Inflammatory macrophage treated with lipopolysaccharide for 1 hour (primary cell): ENCODE data around the gene LIMS1.
"Not testable (repeated sequence)": the region's sequence is repeated elsewhere in the genome, so short reads cannot be mapped to it uniquely, and the experiment has no call there.

ENCODE experiments used
- DNase-seq, 2 donors: peaks; one replicate each; pipeline ENCODE4 v3.0.0-alpha.2; 2020 to 2022

Gene LIMS1

DNA sequence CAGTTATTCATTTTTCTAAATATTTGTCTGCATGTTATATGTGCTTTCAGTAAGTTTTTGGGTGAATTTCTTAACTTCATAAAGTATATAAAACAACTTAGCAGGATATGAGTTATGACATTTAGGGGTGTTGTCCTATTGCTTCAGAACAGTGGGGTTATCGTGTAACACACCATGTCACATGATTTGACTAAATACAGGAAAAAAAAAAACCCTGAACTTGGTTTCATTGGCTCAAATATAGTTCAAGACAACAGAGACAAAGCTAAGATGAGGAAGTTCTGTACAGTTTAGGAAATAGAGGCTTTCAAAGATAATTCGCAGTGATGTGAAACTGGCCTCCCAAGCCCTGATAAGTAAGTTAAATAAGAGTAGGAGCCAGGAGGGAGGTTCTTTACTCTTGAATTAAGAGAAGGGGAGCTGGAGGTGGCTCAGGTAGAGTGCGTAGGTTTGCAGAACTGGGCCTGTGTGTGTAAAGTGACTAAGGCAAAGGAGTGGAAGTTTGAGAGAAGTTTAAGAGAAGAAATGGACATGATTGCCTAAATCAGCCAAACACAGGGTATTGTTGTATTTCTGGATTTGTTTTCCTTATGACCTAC lies 53.9 kb downstream of the LIMS1 start:
- DNase-seq = peak; percentile 91 to 93

DNA sequence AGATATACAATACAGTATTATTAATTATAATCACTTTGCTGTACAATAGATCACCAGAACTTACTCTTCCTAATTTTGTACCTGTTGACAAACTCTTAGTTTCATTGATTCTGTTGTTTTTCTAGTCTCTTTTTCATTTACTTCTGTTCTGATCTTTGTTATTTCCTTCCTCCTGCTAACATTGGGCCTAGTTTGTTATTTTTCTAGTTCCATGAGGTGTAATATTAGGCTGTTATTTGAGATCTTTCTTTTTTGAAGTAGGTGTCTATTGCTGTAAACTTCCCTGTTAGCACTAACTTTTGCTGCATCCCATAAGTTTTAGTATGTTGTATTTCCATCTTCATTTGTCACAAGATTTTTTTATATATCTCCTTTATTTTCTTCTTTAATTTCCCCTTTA lies 55.1 kb downstream of the LIMS1 start:
- no peak for DNase-seq

DNA sequence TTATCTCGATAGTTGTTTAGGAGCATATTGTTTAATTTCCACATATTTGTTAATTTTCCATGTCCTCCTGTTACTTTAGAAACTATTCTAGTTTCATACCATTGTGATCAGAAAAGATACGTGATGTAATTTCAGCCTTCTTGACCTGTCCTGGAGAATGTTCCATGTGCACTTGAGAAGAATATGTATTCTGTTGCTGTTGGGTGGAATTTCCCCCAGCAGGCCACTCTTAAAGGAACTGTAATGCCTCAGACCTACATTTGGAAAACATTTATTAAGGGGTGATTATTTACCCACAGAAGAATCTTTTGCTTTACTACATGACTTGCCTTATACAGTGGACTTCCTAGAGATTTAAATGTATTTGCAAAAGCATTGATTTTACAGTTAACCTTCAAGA lies 55.5 kb downstream of the LIMS1 start:
- peak; percentile 58 to 80 for DNase-seq

DNA sequence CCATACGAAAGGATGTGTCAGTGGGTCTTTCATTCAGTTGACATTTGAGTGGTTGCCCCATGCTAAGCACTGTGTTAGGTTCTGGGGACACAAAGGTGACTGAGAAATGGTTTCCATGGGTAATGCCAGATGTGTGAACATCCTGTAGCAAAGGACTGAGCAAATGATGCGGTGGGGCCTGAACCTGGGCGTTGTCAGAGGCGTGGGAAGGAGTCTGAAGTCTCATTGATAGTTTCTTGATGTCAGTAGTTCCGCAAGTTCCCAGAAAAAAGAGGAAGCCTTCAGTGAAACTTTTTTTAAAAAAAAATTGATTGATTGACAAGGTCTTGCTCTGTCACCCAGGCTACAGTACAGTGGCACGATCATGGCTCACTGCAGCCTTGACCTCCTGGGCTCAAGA lies 56.9 kb downstream of the LIMS1 start:
- peak; percentile 81 to 91 for DNase-seq

DNA sequence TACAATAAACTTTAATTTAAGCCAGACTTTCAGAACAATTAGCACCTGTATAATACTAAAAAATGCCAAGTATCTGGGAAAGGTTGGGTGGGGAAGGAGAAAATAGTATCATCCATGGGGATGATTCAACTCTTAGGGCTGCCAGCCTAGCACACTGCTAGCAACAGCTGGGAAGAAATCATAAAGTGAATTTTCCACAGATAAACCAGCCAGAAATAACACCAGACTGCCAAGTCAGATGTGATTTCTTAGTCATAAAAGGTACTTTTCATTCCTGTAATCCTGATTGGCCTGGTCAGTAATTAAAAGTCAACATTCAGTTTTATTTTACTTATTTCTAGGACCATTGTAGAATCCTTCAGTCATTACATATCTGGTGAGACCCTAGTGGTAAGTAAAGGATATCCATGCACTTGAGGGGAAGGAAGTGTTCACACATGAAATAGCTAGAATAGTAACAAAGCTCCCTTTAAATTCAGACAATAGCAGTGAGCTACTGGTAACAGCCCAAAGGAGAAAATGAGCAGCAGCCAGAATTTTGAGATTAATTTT lies 59.4 kb downstream of the LIMS1 start:
- no peak for DNase-seq

DNA sequence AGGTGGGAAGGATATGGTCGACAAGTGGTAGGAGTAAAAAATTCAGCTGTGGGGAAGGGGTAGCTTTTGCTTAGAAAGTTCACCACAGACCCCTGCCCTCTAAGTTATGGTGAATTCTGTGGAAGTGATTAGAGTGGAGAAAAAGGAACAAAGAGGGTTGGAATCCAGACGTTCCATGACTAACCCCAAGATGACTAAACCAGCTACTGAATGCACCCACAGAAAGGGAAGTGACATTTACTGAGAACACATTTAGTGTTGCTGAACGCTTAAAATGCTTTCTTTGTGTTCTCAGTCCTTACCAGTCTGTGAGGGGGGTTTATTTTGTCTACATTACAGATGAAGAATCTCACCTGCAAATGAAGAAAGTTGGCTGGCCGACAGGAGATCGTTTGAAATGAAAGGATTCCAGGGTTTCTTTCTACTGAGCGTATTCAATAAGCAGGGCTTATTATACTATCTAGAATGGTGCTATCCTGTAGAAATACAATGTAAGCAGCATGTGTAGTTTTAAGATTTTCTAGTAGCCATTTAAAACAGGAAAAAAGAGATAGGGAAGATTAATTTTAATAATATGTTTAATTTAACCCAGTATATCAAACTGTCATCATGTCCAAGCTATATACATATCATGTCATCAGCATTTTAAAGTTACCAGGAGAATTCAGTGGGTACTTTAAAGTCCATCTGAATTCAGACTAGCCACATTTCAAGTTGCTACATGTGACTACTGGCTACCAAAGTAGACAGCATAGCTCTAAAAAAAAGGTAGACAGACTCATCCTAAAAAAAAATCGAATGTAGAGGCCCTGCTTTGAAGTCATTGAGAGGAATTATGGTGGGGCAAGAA lies 60.1 kb downstream of the LIMS1 start:
- peak; percentile 80 to 91 for DNase-seq

DNA sequence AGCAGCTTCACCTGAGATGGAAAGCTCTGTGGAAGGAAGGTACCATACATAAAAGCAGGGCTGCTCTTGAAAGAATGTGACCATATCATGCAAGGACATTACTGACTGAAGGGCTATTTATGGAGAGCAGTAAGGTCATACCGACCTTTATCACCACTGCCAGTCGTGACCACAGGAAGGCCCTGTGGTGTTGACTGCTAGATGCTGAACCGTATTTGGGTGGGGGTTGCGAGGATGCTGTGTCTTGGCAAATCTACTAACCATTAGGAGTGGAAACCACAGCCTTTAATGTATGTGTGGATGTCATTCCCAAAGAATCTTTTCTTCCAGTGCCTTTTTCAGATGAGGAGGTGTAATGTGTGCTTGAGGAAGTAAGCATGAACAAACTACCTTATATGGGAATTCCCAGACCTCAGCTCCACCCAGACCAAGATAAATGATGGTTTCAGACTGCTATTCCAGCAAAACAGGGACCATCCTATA lies 60.8 kb downstream of the LIMS1 start:
- peak in 1 of 2 donors; percentile 68 for DNase-seq

DNA sequence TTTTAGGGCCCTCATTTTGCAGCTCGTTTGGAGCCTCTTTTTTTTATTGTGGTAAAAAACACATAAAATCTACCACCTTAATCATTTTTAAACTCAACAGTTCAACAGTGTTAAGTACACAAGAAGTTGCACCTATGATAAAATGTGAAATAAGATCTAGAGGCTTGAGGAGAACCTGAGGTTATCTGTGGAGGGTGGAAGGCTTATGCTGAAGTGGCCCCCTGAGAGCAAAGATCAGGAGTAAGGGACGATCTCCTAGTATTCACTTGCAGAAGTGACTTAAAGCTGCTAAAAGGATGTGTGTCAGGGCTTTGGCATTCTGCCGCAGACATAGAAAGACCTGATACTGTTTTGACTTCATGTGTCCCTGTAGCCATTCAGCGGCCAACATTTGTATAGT lies 61.5 kb downstream of the LIMS1 start:
- not testable (repeated sequence) for DNase-seq

DNA sequence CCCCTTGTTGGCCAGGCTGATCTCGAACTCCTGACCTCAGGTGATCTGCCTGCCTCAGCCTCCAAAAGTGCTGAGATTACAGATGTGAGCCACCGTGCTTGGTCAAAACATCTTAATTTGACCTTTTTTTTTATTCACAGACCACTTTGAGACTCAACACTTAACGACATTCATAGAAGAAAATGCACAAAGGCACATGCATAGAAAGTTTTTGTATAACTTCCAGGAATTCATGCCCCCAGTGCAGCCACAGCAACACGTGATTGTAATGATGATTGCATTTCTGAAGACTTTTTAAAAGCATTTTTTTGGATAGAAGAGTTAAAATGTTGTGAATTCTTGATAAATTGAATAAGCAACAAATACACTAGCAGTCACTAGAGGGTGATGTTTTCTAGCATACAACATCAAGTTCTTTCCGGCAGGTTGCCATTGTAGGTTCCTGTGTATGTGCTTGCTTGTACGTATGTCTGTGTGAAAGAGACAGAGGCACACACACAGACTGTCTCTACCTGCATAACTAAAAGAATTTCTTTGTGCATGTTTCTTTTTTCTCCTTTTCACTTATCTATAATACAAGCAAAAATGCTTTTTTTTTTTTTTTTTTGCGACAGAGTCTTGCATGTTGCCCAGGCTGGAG lies 63.0 kb downstream of the LIMS1 start:
- not testable (repeated sequence) for DNase-seq

DNA sequence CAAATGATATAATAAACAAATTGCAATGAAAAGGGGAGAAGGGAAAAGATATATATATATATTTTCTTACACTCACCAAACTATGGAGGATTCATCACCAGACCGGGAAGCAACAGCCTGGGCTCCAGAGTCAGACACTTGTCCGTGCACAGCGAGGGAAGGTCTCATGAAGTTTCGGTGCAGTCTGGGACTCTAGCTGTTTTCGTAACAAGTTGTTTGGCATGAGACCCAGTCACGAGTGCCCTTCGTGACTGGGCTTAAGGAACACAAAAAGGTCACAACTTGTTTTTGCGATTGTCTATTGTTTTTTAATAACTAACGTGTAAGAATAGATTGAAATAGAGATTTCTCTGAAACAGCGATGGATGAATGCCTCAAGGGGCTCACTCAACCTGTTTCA lies 66.9 kb downstream of the LIMS1 start:
- not testable (repeated sequence) for DNase-seq

DNA sequence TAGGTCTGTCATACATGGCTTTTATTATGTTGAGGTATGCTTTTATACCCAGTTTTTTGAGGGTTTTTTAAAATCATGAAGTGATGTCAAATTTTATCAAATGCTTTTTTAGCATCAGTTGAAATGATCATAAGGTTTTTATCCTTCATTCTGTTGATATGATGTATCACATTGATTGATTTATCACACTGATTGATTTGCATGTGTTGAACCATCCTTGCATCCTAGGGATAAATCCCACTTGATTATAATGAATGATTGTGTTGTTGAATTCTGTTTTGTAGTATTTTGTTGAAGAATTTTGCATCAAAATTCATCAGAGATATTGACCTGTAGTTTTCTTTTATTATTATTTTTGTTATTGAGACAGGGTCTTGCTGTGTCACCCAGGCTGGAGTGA lies 68.2 kb downstream of the LIMS1 start:
- no peak for DNase-seq

DNA sequence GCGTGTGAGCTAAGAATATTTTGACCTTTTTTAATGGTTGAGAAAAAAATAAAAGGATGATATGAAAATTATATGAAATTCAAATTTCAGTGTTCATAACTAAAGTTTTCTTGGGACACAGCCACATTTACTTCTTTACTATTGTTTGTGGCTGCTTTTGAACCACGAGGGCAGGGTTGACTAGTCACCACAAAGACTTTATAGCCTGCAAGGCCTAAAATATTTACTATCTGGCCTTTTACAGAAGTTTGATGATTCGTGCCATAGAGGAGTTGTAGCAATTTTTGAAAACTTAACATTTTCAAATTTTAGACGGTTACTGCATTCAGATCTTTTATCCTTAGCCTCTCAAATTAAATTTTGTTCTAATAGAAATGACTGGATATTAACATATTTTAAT lies 69.9 kb downstream of the LIMS1 start:
- no peak for DNase-seq

DNA sequence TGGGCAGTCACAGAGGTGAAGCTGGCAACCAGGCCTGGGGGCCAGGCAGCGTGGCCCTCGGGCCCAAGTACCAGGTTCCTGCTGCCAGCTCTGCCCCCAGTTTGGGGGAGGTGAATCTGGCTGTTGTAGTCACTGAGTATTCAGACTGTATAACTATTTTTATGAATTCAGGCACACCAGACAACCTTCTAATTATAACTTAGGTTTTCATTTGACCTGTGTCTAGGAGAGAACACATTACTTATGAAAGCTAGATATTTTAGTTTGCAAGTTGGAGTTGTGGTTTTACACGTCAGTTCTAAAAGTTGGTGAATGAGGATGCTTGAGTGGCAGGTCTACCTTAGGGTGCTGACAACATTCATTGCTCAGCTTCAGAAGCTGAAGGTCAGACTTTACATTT lies 71.7 kb downstream of the LIMS1 start:
- no peak for DNase-seq

DNA sequence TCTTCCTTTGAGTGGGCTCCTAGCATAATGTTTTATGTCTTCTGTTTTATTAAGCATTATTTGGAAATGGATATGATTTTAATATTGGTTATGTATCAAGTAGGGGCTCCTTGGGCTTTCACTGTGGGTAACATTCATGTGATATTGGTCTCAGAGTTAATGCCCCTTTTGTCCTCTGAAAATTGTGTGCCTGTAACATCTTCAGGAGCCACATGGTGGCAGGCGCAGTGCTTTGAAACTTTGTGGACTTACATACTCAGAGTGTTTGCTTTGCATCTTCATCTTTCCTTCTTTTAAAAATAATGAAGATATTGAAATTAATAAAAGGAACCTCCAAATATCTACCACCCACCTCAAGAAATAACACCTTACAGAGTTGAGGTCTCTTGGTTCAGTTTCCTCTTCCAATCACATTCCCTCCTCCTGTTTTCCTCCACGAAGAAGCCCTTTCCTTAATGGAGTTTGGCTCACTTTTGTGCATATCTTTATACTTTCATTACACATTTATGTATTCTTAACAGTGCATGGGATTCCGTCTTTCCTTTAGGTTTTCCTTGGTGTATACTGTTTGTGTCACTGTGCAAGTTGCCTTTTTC lies 73.5 kb downstream of the LIMS1 start:
- peak in 1 of 2 donors; percentile 44 for DNase-seq

DNA sequence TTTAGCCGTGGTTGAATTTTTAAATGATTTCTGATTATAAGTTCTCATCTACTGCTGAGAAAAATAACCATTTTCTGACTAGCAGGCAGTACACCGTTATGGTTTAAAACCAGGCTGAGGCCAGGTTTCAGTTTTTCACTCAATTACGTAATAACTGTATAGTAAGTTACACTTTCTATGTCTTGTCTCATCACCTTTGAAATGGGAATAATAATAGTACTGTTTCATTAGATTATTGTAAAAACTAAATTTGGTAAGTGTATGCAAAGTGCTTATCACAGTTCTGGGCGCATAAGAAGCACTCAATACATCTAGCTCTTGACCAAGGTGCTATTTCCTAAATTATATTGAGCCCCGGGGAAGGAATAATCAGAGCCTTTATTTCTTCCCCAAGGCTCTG lies 76.8 kb downstream of the LIMS1 start:
- DNase-seq = no peak

DNA sequence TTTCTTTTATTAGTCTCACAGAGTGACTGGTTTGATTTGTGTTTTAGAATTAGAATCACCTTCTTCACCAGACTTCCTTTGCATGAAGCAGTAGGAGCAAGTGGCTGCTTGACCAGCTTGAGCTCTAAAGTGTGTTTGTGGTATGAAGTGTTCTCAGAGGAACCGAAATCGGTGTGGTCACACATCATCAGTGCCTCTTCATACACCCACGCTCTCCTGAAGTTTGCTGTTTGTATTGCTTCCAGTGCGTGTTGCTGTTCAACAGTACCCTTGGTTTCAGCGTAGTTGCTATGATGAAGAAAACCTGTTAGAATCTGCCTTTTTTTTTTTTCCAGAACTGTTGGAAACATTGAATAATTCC lies 77.9 kb downstream of the LIMS1 start:
- peak; percentile 80 to 93 for DNase-seq

DNA sequence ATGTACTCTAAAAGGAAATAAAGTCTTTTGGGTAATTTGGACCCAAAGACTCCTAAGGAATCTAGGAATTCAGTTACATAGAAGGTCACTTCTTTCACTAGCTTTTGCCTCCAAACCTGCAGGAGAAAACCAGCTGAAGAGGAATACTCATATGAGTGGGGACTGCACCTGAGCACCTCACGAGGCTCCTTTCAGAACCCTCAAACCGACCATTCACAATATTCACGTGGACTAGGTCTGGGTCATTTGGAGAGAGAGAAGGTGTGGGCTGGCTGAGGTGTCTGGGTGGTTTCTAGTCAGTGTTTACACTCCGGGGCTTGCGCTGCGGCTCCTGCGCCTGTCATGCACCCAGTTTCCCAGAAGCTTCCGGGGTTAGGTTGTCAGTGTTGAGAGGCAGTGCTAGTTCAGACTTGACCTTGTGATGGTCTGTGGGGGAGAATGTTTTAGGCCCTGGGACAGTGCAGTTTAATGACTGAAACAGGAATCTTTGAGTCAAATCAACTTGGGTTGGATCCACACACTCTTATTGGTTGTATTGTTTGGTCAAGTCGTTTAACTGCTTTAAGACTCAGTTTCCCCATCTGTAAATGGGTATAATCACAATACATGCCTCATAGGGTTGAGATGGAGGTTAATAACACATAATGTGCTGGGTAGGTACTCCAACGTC lies 78.4 kb downstream of the LIMS1 start:
- no peak for DNase-seq

DNA sequence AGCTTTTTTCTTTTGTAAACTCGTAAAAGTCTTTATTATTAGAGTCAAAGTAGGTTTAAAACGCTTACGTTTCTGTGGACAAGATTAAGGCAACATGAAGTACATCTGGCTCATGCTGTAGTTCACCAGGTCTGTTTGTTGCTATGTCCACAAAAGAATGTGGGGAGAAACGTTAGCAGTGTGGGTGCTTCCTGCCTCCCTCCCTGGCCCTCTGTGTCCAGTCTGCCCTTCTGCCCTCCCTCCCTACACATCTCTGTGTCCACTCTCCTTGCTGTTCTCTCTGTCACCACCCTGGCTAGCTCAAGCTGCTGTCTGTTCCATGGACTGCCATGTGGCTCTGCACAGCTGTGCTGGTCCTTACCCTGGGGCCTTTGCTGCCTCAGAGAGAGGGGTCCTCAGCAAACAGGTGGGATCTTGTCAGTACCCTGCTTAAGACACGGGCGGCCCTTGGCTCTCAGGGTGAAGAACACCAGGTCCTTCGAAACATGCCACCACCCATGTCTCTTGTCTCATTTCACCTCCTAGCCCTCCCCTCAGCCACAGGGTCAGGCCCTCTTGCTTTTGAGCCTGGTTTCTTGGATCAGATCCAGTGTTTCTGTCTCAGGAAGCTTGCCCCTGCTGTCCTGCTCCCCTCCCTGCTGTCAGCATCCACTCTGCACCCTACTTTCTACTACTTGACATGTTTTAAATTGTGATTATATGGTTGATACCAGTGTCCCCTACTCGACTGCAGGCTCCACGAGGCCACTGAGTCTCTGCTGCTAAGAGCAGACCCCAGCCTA lies 79.2 kb downstream of the LIMS1 start:
- DNase-seq = no peak

DNA sequence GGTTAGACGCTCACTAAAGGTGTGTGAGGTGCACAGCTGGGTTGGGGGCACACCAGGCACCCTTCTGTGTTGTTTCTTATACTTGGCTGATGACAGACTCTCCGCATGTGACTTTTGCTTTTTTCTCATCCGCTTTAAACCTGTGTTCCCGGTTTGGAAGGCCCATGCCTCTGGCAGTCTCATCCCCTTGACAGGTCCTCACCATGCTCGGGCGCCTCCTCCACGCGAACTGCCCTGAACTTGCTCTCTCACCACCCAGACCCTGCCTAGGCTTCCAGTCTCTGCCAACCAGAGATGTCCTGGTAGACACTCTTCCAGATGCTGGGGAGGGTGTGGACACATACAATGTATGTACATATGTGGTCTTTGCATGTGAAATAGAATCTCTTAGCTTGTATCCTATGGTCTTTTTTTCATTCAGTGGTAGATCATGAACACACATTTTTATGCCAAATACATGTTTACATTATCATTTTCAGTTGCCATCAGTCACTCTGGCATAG lies 79.8 kb downstream of the LIMS1 start:
- no peak for DNase-seq

DNA sequence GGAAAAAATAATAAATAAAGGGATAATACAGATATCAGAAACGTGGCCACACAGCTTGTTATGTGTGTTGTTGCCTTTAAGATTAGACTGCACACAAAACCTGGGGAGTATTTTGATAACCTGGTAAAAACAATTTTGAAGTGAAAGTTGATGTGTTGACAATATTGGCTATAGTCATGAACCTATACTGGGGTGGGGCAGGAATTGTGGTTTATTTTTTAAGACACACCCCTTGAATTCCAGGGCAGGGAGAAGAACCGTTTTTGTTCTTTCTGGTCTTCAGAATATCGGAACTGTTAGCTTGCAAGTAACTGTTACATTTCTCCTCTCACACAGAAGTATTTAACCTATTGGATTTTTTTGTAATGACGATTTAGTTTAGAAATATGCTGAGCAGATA lies 80.4 kb downstream of the LIMS1 start:
- DNase-seq = no peak

DNA sequence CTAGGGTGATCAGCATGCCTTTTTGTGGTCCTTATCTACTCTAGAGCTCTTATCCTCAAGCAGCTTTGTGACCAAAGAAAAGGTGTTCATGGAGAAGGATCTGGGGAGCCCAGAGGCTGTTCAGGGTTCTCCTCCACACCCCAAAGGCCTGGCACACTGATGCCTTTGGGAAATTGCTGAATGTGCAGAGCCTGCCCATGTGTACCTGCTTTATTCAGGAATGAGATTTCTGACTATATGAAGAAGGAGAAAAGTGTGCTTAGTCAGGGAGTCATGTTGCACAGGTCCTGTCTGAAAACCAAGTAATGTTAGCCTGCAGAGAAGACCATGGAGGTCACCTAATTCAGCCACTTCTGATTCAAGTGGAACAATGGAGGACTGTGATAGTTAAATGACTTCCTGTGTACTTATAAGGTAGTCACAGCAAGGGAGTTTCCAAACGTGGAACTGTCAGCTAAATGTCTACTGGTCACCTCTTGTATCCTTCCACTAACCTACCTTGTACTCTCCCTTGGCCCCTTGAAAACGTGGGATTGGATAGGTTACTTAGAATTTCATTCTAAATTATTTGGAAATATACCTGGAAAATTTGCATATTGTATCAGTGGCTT lies 81.3 kb downstream of the LIMS1 start:
- DNase-seq = no peak
